NCI-H526 treated with DMSO at 0.1 percent for 48 hours (cell line): Measurements from ENCODE around the gene ECE1.
"Not testable (repeated sequence)": the region's sequence is repeated elsewhere in the genome, so short reads cannot be mapped to it uniquely, and the experiment has no call there.

Experiments used
- DNase-seq: peaks from one replicate; lab custom pipeline; 2025; lab: John Stamatoyannopoulos, UW

Gene ECE1

GRCh38 chr1:21225065-21225464 is 65.2 kb downstream of the ECE1 start:
- DNase-seq, result no peak

GRCh38 chr1:21220815-21221214 is 69.4 kb downstream of the ECE1 start:
- DNase-seq, result no peak

- DNase-seq, result no peak
Measured at GRCh38 chr1:21219674-21220073, 70.6 kb downstream of the ECE1 start.

- no peak for DNase-seq
Measured at GRCh38 chr1:21217812-21218596, 72.3 kb downstream of the ECE1 start.

- DNase-seq, result no peak
Measured at GRCh38 chr1:21216835-21217811, 73.1 kb downstream of the ECE1 start.

- no peak for DNase-seq
Measured at GRCh38 chr1:21212126-21212525, 78.1 kb downstream of the ECE1 start.

- DNase-seq, result not testable (repeated sequence)
Measured at GRCh38 chr1:21208137-21208700, 82.0 kb downstream of the ECE1 start.

- no peak for DNase-seq
Measured at GRCh38 chr1:21206117-21206516, 84.1 kb downstream of the ECE1 start.

- no peak for DNase-seq
Measured at GRCh38 chr1:21205416-21205815, 84.8 kb downstream of the ECE1 start.

GRCh38 chr1:21201650-21202049 is 88.6 kb downstream of the ECE1 start:
- DNase-seq, result no peak

GRCh38 chr1:21201238-21201637 is 89.0 kb downstream of the ECE1 start:
- DNase-seq, result not testable (repeated sequence)

GRCh38 chr1:21200767-21201166 is 89.5 kb downstream of the ECE1 start:
- DNase-seq, result no peak

- DNase-seq, result no peak
Measured at GRCh38 chr1:21198929-21199328, 91.3 kb downstream of the ECE1 start.

GRCh38 chr1:21192871-21193270 is 97.4 kb downstream of the ECE1 start:
- no peak for DNase-seq

- no peak for DNase-seq
Measured at GRCh38 chr1:21192284-21192683, 98.0 kb downstream of the ECE1 start.

GRCh38 chr1:21190771-21191170 is 99.5 kb downstream of the ECE1 start:
- not testable (repeated sequence) for DNase-seq

GRCh38 chr1:21189906-21190500 is 100.3 kb downstream of the ECE1 start:
- DNase-seq, result no peak

GRCh38 chr1:21189421-21189820 is 100.8 kb downstream of the ECE1 start:
- no peak for DNase-seq

GRCh38 chr1:21188235-21188634 is 102.0 kb downstream of the ECE1 start:
- no peak for DNase-seq

GRCh38 chr1:21185221-21185731 is 105.0 kb downstream of the ECE1 start:
- DNase-seq, result no peak

- DNase-seq, result no peak
Measured at GRCh38 chr1:21184276-21184675, 106.0 kb downstream of the ECE1 start.

- no peak for DNase-seq
Measured at GRCh38 chr1:21182181-21182731, 108.0 kb downstream of the ECE1 start.
